Body of pancreas (tissue), 4 donors: ENCODE results near the gene PHLDB1. TPM values are rescaled to one million over a fixed set of nuclear protein-coding genes. Genes with fewer than 3 reads are reported as not detected.

Experiments used
- ATAC-seq: fragments of 150-250 bp; one replicate; pipeline ENCODE4 v1.9.1; 2016
- DNase-seq, 4 donors: peaks; one replicate each; pipeline ENCODE4 v3.0.0-alpha.2; 2019
- H3K27ac ChIP-seq, 4 donors: fragments of 200-600 bp; sonication (generic); 1 replicate in 3 of 4; 2 replicates in 1 of 4; pipeline versions ENCODE4 v1.5.1 to v1.6.1; 2016 to 2019; ENCODE audit warnings: mild to moderate bottlenecking in 1 of 4, mixed read lengths in 1 of 4, moderate library complexity in 1 of 4
- H3K27me3 ChIP-seq, 2 donors: fragments of 200-600 bp; sonication (generic); one replicate each; pipeline ENCODE4 v1.6.0; 2016; ENCODE audit warnings: mild to moderate bottlenecking in 1 of 2
- H3K36me3 ChIP-seq, 2 donors: fragments of 200-600 bp; sonication (generic); replicated peaks in 1 of 2; 2 replicates each; pipeline ENCODE4 v1.5.1; 2016; ENCODE audit warnings: low read depth in 2 of 2; ENCODE audit not compliant: insufficient read depth in 1 of 2
- H3K4me1 ChIP-seq: fragments of 200-600 bp; sonication (generic); one replicate; pipeline ENCODE4 v1.6.0; 2016
- H3K4me3 ChIP-seq, 2 donors: fragments of 200-600 bp; sonication (generic); 1 replicate in 1 of 2; 2 replicates in 1 of 2; pipeline ENCODE4 v1.5.1; 2016 to 2019
- H3K9me3 ChIP-seq, 3 donors: fragments of 200-600 bp; sonication (generic); 1 replicate in 2 of 3; 2 replicates in 1 of 3; pipeline ENCODE4 v1.5.1; 2016
- POLR2A ChIP-seq, 3 donors: fragments of 450-650 bp; IDR thresholded peaks; one replicate each; pipeline ENCODE4 v1.6.1; 2016; ENCODE audit warnings: antibody characterized with exemption in 3 of 3, mild to moderate bottlenecking in 2 of 3
- WGBS, 2 donors: methylation state at CpG; one replicate each; pipeline ENCODE4 v1.1.5; 2017; 5-methylcytosine and 5-hydroxymethylcytosine counted together
- intact Hi-C: fragments of 100-400 bp; cut with DNase I; formaldehyde crosslinking; loops from one replicate; pipeline ENCODE4 v1.15.1; 2023
- total RNA-seq, 2 donors: library from RNA; depleted of rRNA; stranded (reverse); fragments of >200 nt; gene quantifications; one replicate each; pipeline ENCODE4 v1.1.0, GENCODE V29; 2016
- TF ChIP-seq, protein P1 (sequence below), 7 experiments: fragments of 450-650 bp in 4 of 7; fragments of 200-600 bp in 3 of 7; sonication (generic) in 3 of 7; IDR thresholded peaks; one replicate each; pipeline ENCODE4 v1.5.1; 2016 to 2019; ENCODE audit warnings: antibody characterized with exemption in 7 of 7

Gene PHLDB1
- total RNA-seq, 2 donors from 2014 or later = 71.9 to 166 TPM

DNA sequence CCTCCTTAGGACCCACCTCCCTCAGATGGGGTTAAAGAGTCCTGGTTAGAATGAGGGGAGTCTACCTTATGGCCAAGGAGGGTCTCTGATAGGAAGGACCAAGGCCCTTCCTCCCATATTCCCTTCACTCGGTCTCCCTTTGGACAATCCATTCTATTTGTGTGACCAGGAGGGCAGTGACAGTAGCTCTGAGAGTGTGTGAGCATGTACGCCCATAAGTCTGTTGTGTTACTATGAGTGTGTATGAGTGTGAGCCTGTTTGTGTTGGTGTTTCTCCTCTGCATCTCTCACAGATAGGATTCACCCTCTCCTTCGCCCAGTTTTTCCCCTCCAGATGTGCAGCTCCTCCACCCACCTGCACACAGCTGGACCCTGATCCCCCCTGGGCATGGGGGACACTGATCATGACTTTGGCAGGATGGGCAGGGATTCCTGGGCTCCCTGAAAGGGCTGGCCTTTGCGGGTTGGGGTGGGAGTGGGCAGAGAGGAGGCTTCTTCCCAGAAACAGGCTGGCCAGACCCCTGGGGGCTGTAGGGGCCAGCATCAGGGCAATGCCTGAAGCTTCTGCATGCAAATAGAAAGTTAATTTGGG, 14.5 kb downstream of the PHLDB1 start:
- H3K36me3 ChIP-seq = no peaks in the 10 kb centered on the region
- WGBS, 2 donors = 82 to 90% methylated on average over 4 of the region's 4 CpGs
- peak overlapping the region; percentile 21 to 76 (median 48) for H3K27ac ChIP-seq
- intact Hi-C loops = no loop called here
- no peak overlapping the region for H3K4me3 ChIP-seq
- DNase-seq = no peak
- H3K9me3 ChIP-seq = no peaks in the 10 kb centered on the region
- no peak for ATAC-seq
- H3K4me1 ChIP-seq = peaks cover 45% of the 10 kb centered on the region
- TF ChIP-seq POLR2A (IDR thresholded peaks at IDR 0.05) = no peak
- TF ChIP-seq, protein P1, sequence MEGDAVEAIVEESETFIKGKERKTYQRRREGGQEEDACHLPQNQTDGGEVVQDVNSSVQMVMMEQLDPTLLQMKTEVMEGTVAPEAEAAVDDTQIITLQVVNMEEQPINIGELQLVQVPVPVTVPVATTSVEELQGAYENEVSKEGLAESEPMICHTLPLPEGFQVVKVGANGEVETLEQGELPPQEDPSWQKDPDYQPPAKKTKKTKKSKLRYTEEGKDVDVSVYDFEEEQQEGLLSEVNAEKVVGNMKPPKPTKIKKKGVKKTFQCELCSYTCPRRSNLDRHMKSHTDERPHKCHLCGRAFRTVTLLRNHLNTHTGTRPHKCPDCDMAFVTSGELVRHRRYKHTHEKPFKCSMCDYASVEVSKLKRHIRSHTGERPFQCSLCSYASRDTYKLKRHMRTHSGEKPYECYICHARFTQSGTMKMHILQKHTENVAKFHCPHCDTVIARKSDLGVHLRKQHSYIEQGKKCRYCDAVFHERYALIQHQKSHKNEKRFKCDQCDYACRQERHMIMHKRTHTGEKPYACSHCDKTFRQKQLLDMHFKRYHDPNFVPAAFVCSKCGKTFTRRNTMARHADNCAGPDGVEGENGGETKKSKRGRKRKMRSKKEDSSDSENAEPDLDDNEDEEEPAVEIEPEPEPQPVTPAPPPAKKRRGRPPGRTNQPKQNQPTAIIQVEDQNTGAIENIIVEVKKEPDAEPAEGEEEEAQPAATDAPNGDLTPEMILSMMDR (IDR thresholded peaks at IDR 0.05) = no peak
- H3K27me3 ChIP-seq = no peaks in the 10 kb centered on the region

DNA sequence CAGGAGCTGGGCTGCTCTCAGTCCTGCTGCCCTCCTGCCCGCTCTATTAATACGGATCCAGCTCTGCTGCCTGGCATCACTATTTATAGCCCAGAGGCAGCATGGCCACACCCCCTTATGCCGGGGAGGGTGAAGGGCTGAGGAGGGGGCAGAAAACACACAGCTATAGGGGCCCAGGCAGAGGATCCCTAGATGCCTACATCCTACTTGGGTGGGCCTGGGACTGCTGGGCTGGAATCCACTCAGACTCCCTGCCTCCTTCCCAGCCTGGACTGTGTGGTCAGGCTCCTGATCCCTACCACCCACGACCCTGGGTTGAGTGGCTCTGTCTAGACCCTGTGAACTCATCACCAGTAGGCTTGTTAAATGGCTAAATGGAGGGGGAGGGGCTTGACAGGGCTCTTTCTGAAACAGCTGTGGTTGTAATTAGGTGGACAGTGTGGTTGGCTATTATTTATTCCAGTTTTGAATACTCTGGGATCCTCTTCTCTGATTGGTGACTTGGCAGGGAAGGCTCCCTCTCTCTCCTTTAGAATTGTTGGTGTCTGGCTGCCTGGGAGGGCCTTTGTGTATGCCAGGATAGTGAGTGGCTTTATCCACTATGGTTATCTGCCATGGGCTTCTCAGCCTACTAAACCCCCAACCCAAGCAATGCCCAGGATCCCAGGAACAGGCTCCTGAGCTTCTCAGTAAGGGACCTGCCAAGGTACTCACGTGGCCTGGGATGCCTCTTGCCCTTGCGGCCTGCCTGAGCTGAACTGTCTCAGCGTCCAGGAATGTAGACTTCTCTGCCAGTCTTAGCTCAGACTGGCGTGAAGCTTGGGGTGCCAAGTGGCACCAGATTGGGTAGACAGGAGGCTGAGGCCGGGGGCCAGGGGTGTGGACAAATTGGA, 15.2 kb downstream of the PHLDB1 start:
- intact Hi-C loops = no loop called here
- H3K4me3 ChIP-seq = no peak overlapping the region
- DNase-seq (peak in 2 of 4 donors; percentile 39 to 53), ATAC-seq (peak; percentile 36)
- H3K27me3 ChIP-seq = no peaks in the 10 kb centered on the region
- H3K9me3 ChIP-seq = no peaks in the 10 kb centered on the region
- WGBS, 2 donors = 45 to 63% methylated on average over 5 to 9 of the region's 9 CpGs
- H3K27ac ChIP-seq = peak overlapping the region; percentile 16 to 76 (median 41)
- no peaks in the 10 kb centered on the region for H3K36me3 ChIP-seq
- peaks cover 45% of the 10 kb centered on the region for H3K4me1 ChIP-seq
- TF ChIP-seq POLR2A (IDR thresholded peaks at IDR 0.05) = no peak
- TF ChIP-seq, protein P1 (IDR thresholded peaks at IDR 0.05) = no peak

DNA sequence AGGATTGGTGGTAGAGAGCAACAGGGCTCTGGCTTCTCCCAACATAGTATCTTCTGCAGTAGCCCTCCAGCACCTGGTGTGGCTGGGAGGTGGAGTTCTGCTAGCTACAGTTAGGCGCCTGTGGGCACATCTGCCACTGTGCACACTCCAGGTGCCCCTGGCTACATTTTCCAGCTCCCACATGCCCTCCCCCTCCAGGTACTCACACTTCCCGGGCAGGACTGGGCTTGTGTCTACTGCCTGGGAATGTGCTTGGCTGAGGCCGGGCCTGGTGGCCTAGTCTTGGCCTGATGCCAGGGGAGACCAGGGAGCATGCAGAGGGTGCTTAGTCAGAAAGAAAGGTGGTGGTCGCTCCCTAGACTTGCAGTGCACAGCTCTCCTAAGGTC, 15.8 kb downstream of the PHLDB1 start:
- intact Hi-C loops = no loop called here
- Histone ChIP-seq H3K27me3 (no peaks in the 10 kb centered on the region), H3K9me3 (no peaks in the 10 kb centered on the region), H3K27ac (peak overlapping the region; percentile 16 to 76 (median 41)), H3K36me3 (no peaks in the 10 kb centered on the region), H3K4me1 (peaks cover 41% of the 10 kb centered on the region), H3K4me3 (no peak overlapping the region)
- TF ChIP-seq, protein P1 (IDR thresholded peaks at IDR 0.05) = no peak
- TF ChIP-seq POLR2A (IDR thresholded peaks at IDR 0.05) = no peak
- no peak for ATAC-seq
- DNase-seq = peak in 2 of 4 donors; percentile 30 to 52
- 44 to 57% methylated on average over 4 of the region's 4 CpGs for WGBS, 2 donors

DNA sequence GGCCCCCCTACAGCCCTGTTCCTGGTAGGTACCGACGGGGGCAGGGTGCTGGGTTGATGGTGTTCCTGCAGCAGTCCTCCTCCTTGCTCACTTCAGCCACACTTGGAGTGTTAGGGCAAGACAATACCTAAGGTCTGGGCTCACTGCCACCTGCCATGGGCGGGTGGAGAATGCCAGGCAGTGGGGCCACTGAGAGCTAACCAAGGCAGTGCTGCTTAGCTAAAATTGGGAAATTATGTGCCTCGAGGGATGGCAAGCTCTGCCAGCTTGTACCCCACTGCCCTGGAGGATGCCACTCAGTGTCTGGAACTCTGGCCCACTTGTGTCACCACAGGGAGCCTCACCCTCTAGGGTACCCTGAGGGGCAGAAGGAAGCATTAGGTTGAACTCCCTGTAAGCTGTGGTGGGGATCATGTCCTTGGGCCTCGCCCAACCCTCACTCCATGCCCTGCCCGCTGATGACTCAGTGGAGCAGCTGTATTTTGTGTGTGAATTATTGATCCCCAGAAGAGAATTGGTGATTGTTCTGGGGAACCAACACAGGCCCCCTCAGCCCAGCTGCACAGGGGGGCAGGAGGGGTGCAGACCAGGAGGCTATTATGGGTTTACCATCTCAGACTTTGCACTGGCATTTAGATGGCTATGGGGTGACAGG, 17.7 kb downstream of the PHLDB1 start:
- Histone ChIP-seq H3K27ac (no peak overlapping the region), H3K27me3 (no peaks in the 10 kb centered on the region), H3K36me3 (no peaks in the 10 kb centered on the region), H3K4me3 (no peak overlapping the region), H3K9me3 (no peaks in the 10 kb centered on the region), H3K4me1 (peaks cover 36% of the 10 kb centered on the region)
- intact Hi-C loops = no loop called here
- TF ChIP-seq, protein P1 (IDR thresholded peaks at IDR 0.05) = no peak
- TF ChIP-seq POLR2A (IDR thresholded peaks at IDR 0.05) = no peak
- ATAC-seq (no peak), DNase-seq (no peak)
- 85 to 93% methylated on average over 4 to 6 of the region's 6 CpGs for WGBS, 2 donors
